ENCODE measurements around the gene YIPF6. TPM values are rescaled to one million over a fixed set of nuclear protein-coding genes. Genes with fewer than 3 reads are reported as not detected.
A peak's percentile ranks its signal among the peaks of the same experiment; 100 is the strongest.
"Not testable (repeated sequence)": the region's sequence is repeated elsewhere in the genome, so short reads cannot be mapped to it uniquely, and the experiment has no call there.

Gene YIPF6
- total and polyA plus RNA-seq, 4 experiments from 2014 or later, result 17.1 to 23.2 (median 20.6) TPM

- Mint-ChIP-seq H3K27me3 (no peaks in the 10 kb centered on the region), H3K27ac (no peak overlapping the region), H3K4me3 (no peak overlapping the region), H3K9me3 (no peaks in the 10 kb centered on the region), H3K4me1 (peaks cover 0 to 4% (median 0%) of the 10 kb centered on the region in 4 donors), H3K36me3 (no peaks in the 10 kb centered on the region)
- H3K4me1 ChIP-seq (ENCODE audit: insufficient read depth, low read length), result no peaks in the 10 kb centered on the region
- intact Hi-C loops (cut with micrococcal nuclease), result no loop called here
- ChIA-PET POLR2A (ENCODE audit: partially characterized antibody) (no interaction called here), CTCF (ENCODE audit: partially characterized antibody) (interaction anchor here (1.0 kb wide), 1 partner anchor 266 kb away, joined by 3 read pairs; no protein-coding TSS in a partner anchor)
- no peaks in the 10 kb centered on the region for H3K36me3 ChIP-seq (ENCODE audit: insufficient read depth, low read length)
- no peaks in the 10 kb centered on the region for H3K27me3 ChIP-seq (ENCODE audit: insufficient read depth, low read length)
- H3K27ac ChIP-seq (ENCODE audit: low read depth, low read length), result no peak overlapping the region
- H3K9me3 ChIP-seq (ENCODE audit: control insufficient read depth in 1 of 2, low read length in 2 of 2), result no peaks in the 10 kb centered on the region
- no peak overlapping the region for H3K4me3 ChIP-seq (ENCODE audit: low read length in 2 of 2)
- DNase-seq, result peak in 4 of 5 donors; percentile 23 to 38 (median 30)
Observed at GRCh38 chrX:68462653-68463052, 36.2 kb upstream of the YIPF6 start.

- no peaks in the 10 kb centered on the region for H3K4me1 ChIP-seq (ENCODE audit: insufficient read depth, low read length)
- no peak overlapping the region for H3K4me3 ChIP-seq (ENCODE audit: low read length in 2 of 2)
- Mint-ChIP-seq H3K4me1 (peaks cover 0 to 4% (median 0%) of the 10 kb centered on the region in 4 donors), H3K36me3 (no peaks in the 10 kb centered on the region), H3K4me3 (no peak overlapping the region), H3K27me3 (no peaks in the 10 kb centered on the region), H3K27ac (no peak overlapping the region), H3K9me3 (no peaks in the 10 kb centered on the region)
- H3K27ac ChIP-seq (ENCODE audit: low read depth, low read length), result no peak overlapping the region
- CTCF ChIA-PET (ENCODE audit: partially characterized antibody), result no interaction called here
- intact Hi-C loops (cut with micrococcal nuclease), result no loop called here
- POLR2A ChIA-PET (ENCODE audit: partially characterized antibody), result no interaction called here
- H3K36me3 ChIP-seq (ENCODE audit: insufficient read depth, low read length), result no peaks in the 10 kb centered on the region
- DNase-seq, result no peak
- H3K27me3 ChIP-seq (ENCODE audit: insufficient read depth, low read length), result no peaks in the 10 kb centered on the region
- no peaks in the 10 kb centered on the region for H3K9me3 ChIP-seq (ENCODE audit: control insufficient read depth in 1 of 2, low read length in 2 of 2)
Observed at GRCh38 chrX:68463880-68464279, 35.0 kb upstream of the YIPF6 start.

GRCh38 chrX:68464796-68465195 is 34.1 kb upstream of the YIPF6 start:
- no peak overlapping the region for H3K27ac Mint-ChIP-seq
- Histone ChIP-seq H3K27ac (ENCODE audit: low read depth, low read length) (no peak overlapping the region), H3K9me3 (ENCODE audit: control insufficient read depth in 1 of 2, low read length in 2 of 2) (no peaks in the 10 kb centered on the region), H3K27me3 (ENCODE audit: insufficient read depth, low read length) (no peaks in the 10 kb centered on the region), H3K36me3 (ENCODE audit: insufficient read depth, low read length) (no peaks in the 10 kb centered on the region), H3K4me1 (ENCODE audit: insufficient read depth, low read length) (no peaks in the 10 kb centered on the region), H3K4me3 (ENCODE audit: low read length in 2 of 2) (no peak overlapping the region)
- POLR2A ChIA-PET (ENCODE audit: partially characterized antibody), result no interaction called here
- H3K36me3 Mint-ChIP-seq, result no peaks in the 10 kb centered on the region
- H3K4me3 Mint-ChIP-seq, result no peak overlapping the region
- H3K4me1 Mint-ChIP-seq, result peaks cover 0 to 4% (median 0%) of the 10 kb centered on the region in 4 donors
- no peak for DNase-seq
- CTCF ChIA-PET (ENCODE audit: partially characterized antibody), result no interaction called here
- no peaks in the 10 kb centered on the region for H3K27me3 Mint-ChIP-seq
- H3K9me3 Mint-ChIP-seq, result no peaks in the 10 kb centered on the region
- intact Hi-C loops (cut with micrococcal nuclease), result no loop called here

GRCh38 chrX:68480969-68481368 is 17.9 kb upstream of the YIPF6 start:
- CTCF ChIA-PET (ENCODE audit: partially characterized antibody), result no interaction called here
- intact Hi-C loops (cut with micrococcal nuclease), result no loop called here
- no peak for DNase-seq
- no peaks in the 10 kb centered on the region for H3K9me3 Mint-ChIP-seq
- H3K36me3 ChIP-seq (ENCODE audit: insufficient read depth, low read length), result no peaks in the 10 kb centered on the region
- H3K27me3 ChIP-seq (ENCODE audit: insufficient read depth, low read length), result no peaks in the 10 kb centered on the region
- H3K27ac Mint-ChIP-seq, result no peak overlapping the region
- H3K9me3 ChIP-seq (ENCODE audit: control insufficient read depth in 1 of 2, low read length in 2 of 2), result no peaks in the 10 kb centered on the region
- no peaks in the 10 kb centered on the region for H3K36me3 Mint-ChIP-seq
- H3K4me1 Mint-ChIP-seq, result no peaks in the 10 kb centered on the region
- H3K27ac ChIP-seq (ENCODE audit: low read depth, low read length), result no peak overlapping the region
- H3K27me3 Mint-ChIP-seq, result peaks cover 0 to 2% of the 10 kb centered on the region in 2 donors
- no peaks in the 10 kb centered on the region for H3K4me1 ChIP-seq (ENCODE audit: insufficient read depth, low read length)
- POLR2A ChIA-PET (ENCODE audit: partially characterized antibody), result no interaction called here
- no peak overlapping the region for H3K4me3 Mint-ChIP-seq
- H3K4me3 ChIP-seq (ENCODE audit: low read length in 2 of 2), result no peak overlapping the region

DNA sequence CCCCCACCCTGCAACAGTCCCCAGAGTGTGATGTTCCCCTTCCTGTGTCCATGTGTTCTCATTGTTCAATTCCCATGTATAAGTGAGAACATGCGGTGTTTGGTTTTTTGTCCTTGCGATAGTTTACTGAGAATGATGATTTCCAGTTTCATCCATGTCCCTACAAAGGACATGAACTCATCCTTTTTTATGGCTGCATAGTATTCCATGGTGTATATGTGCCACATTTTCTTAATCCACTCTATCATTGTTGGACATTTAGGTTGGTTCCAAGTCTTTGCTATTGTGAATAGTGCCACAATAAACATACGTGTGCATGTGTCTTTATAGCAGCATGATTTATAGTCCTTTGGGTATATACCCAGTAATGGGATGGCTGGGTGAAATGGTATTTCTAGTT is 12.7 kb upstream of the YIPF6 start:
- DNase-seq; H3K27ac ChIP-seq (ENCODE audit: low read depth, low read length); H3K27me3 Mint-ChIP-seq; intact Hi-C loops (cut with micrococcal nuclease); H3K27ac Mint-ChIP-seq; H3K36me3 ChIP-seq (ENCODE audit: insufficient read depth, low read length); H3K9me3 Mint-ChIP-seq; H3K4me3 Mint-ChIP-seq; POLR2A ChIA-PET (ENCODE audit: partially characterized antibody); H3K4me3 ChIP-seq (ENCODE audit: low read length in 2 of 2); H3K36me3 Mint-ChIP-seq; CTCF ChIA-PET (ENCODE audit: partially characterized antibody); H3K27me3 ChIP-seq (ENCODE audit: insufficient read depth, low read length); H3K4me1 Mint-ChIP-seq; H3K9me3 ChIP-seq (ENCODE audit: control insufficient read depth in 1 of 2, low read length in 2 of 2); H3K4me1 ChIP-seq (ENCODE audit: insufficient read depth, low read length): not testable (repeated sequence)

DNA sequence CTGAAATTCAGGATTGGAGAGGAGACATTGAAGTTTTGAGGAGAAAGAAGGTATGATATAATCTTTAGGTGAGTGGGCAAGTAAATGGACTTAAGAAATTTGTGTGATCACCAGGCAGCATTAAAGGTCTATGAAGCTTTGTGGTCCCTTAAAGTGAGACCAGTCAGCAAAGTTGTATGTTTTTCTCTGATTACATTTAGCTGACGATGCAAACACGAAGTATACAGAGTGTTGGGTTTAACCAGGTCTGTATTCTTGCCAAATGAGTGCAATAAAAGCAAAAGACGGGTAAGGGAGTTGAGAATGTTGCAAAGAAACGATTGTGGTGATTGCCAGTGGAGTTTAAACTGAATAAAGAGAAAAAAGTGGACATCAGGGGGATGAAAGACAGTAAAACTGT is 11.6 kb upstream of the YIPF6 start:
- Mint-ChIP-seq H3K4me1 (peaks cover 0 to 5% (median 1%) of the 10 kb centered on the region in 4 donors), H3K27me3 (no peaks in the 10 kb centered on the region), H3K27ac (peak overlapping the region in 1 of 7 donors; percentile 14), H3K36me3 (no peaks in the 10 kb centered on the region), H3K9me3 (no peaks in the 10 kb centered on the region), H3K4me3 (no peak overlapping the region)
- Histone ChIP-seq H3K27ac (ENCODE audit: low read depth, low read length) (no peak overlapping the region), H3K36me3 (ENCODE audit: insufficient read depth, low read length) (no peaks in the 10 kb centered on the region), H3K9me3 (ENCODE audit: control insufficient read depth in 1 of 2, low read length in 2 of 2) (no peaks in the 10 kb centered on the region), H3K4me1 (ENCODE audit: insufficient read depth, low read length) (no peaks in the 10 kb centered on the region), H3K27me3 (ENCODE audit: insufficient read depth, low read length) (no peaks in the 10 kb centered on the region), H3K4me3 (ENCODE audit: low read length in 2 of 2) (no peak overlapping the region)
- POLR2A ChIA-PET (ENCODE audit: partially characterized antibody), result no interaction called here
- CTCF ChIA-PET (ENCODE audit: partially characterized antibody), result no interaction called here
- intact Hi-C loops (cut with micrococcal nuclease), result no loop called here
- no peak for DNase-seq

DNA sequence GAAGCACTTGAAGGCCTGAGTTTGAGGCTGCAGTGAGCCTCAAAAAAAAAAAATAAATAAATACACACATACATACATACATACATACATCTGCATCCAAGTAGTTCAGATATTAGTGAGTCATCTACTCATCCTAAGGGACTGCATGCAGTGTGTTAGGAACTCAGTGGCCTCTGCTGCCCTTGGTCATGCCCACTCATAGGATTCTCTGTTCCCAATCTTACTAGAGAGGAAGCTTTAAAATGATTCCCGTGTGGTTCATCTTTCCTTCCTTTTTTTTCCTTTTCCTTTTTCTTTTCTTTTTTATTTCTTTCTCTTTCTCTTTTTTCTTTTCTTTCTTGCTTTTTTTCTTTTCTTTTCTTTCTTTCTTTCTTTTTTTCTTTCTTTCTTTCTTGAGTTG is 10.9 kb upstream of the YIPF6 start:
- CTCF ChIA-PET (ENCODE audit: partially characterized antibody), result no interaction called here
- no peaks in the 10 kb centered on the region for H3K36me3 ChIP-seq (ENCODE audit: insufficient read depth, low read length)
- no peaks in the 10 kb centered on the region for H3K27me3 ChIP-seq (ENCODE audit: insufficient read depth, low read length)
- Mint-ChIP-seq H3K27ac (no peak overlapping the region), H3K27me3 (no peaks in the 10 kb centered on the region), H3K4me1 (peaks cover 0 to 5% (median 1%) of the 10 kb centered on the region in 4 donors), H3K4me3 (no peak overlapping the region), H3K36me3 (no peaks in the 10 kb centered on the region), H3K9me3 (no peaks in the 10 kb centered on the region)
- H3K9me3 ChIP-seq (ENCODE audit: control insufficient read depth in 1 of 2, low read length in 2 of 2), result no peaks in the 10 kb centered on the region
- intact Hi-C loops (cut with micrococcal nuclease), result no loop called here
- H3K27ac ChIP-seq (ENCODE audit: low read depth, low read length), result no peak overlapping the region
- no peaks in the 10 kb centered on the region for H3K4me1 ChIP-seq (ENCODE audit: insufficient read depth, low read length)
- POLR2A ChIA-PET (ENCODE audit: partially characterized antibody), result no interaction called here
- DNase-seq, result no peak
- H3K4me3 ChIP-seq (ENCODE audit: low read length in 2 of 2), result no peak overlapping the region

DNA sequence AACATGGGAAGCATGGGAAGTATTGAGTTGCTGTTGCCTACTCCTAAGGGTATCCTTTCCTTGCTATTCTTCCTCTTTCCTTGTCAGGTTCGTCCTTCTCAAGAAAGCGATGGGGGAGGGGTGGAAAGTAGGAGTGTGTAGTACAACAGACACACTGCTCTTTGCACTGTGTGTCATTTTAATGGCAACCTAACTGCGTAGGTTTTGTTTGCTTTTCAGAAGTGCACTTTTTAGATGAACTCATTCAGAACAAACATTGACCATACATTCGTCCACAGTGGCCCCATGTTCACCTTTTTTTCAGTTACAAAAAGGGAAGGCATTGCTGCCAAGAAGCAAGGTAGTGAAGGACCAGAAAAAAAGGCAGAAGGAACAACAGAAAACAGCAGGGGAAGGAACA is 10.2 kb upstream of the YIPF6 start:
- no peak overlapping the region for H3K27ac Mint-ChIP-seq
- ChIA-PET CTCF (ENCODE audit: partially characterized antibody) (no interaction called here), POLR2A (ENCODE audit: partially characterized antibody) (no interaction called here)
- H3K9me3 ChIP-seq (ENCODE audit: control insufficient read depth in 1 of 2, low read length in 2 of 2), result no peaks in the 10 kb centered on the region
- H3K27me3 ChIP-seq (ENCODE audit: insufficient read depth, low read length), result no peaks in the 10 kb centered on the region
- no peaks in the 10 kb centered on the region for H3K4me1 ChIP-seq (ENCODE audit: insufficient read depth, low read length)
- H3K27ac ChIP-seq (ENCODE audit: low read depth, low read length), result no peak overlapping the region
- intact Hi-C loops (cut with micrococcal nuclease), result no loop called here
- H3K4me3 Mint-ChIP-seq, result no peak overlapping the region
- DNase-seq, result no peak
- no peak overlapping the region for H3K4me3 ChIP-seq (ENCODE audit: low read length in 2 of 2)
- no peaks in the 10 kb centered on the region for H3K36me3 ChIP-seq (ENCODE audit: insufficient read depth, low read length)
- no peaks in the 10 kb centered on the region for H3K36me3 Mint-ChIP-seq
- no peaks in the 10 kb centered on the region for H3K27me3 Mint-ChIP-seq
- H3K9me3 Mint-ChIP-seq, result no peaks in the 10 kb centered on the region
- H3K4me1 Mint-ChIP-seq, result peaks cover 0 to 5% (median 1%) of the 10 kb centered on the region in 4 donors

Measured in CD4-positive, alpha-beta memory T cell (primary cell).